Common myeloid progenitor, CD34-positive (primary cell): ENCODE data around the gene SLC2A4RG.

ENCODE experiments used
- CTCF ChIA-PET: fragments of 350-600 bp; sonication (Branson Sonifier 250); formaldehyde crosslinking; loops from one replicate; lab custom pipeline; 2021; ENCODE audit warnings: antibody characterized with exemption; lab: Charles Lee
- POLR2A ChIA-PET: fragments of 350-600 bp; sonication (Branson Sonifier 250); formaldehyde crosslinking; loops from one replicate; lab custom pipeline; 2021; ENCODE audit warnings: antibody characterized with exemption; lab: Charles Lee
- DNase-seq, 3 donors: peaks; one replicate each; pipeline versions ENCODE4 v3.0.0 to v3.0.0-alpha.2; 2013
- H3K27ac ChIP-seq, 2 experiments: 1 replicate in 1 of 2; 2 replicates in 1 of 2; pipeline ENCODE4 v1.7.0; 2013; ENCODE audit warnings: inconsistent platforms in 2 of 2, low read length in 2 of 2, mild to moderate bottlenecking in 2 of 2, low read depth in 1 of 2, moderate library complexity in 1 of 2; ENCODE audit not compliant: severe bottlenecking in 2 of 2, insufficient read depth in 1 of 2, poor library complexity in 1 of 2
- H3K27me3 ChIP-seq, 5 experiments: replicated peaks in 2 of 5; 1 replicate in 3 of 5; 2 replicates in 2 of 5; pipeline versions ENCODE4 v1.6.1 to v1.7.0; 2013; ENCODE audit warnings: low read length in 4 of 5, mild to moderate bottlenecking in 2 of 5, moderate library complexity in 2 of 5, inconsistent platforms in 1 of 5; ENCODE audit not compliant: insufficient read depth in 5 of 5, control insufficient read depth in 4 of 5
- H3K36me3 ChIP-seq, 4 experiments: 1 replicate in 2 of 4; 2 replicates in 2 of 4; pipeline versions ENCODE4 v1.6.1 to v1.7.0; 2013; ENCODE audit warnings: low read length in 3 of 4, control low read depth in 1 of 4, mild to moderate bottlenecking in 1 of 4; ENCODE audit not compliant: control insufficient read depth in 4 of 4, insufficient read depth in 4 of 4
- H3K4me1 ChIP-seq, 4 experiments: 1 replicate in 3 of 4; 2 replicates in 1 of 4; pipeline versions ENCODE4 v1.6.1 to v1.7.1; 2013; ENCODE audit warnings: low read length in 3 of 4, mild to moderate bottlenecking in 3 of 4, control low read depth in 1 of 4, inconsistent platforms in 1 of 4, moderate library complexity in 1 of 4; ENCODE audit not compliant: control insufficient read depth in 4 of 4, insufficient read depth in 4 of 4; ENCODE audit errors: control extremely low read depth in 1 of 4
- H3K4me3 ChIP-seq, 7 experiments: 1 replicate in 4 of 7; 2 replicates in 3 of 7; pipeline versions ENCODE4 v1.5.1 to v1.7.0; 2013; ENCODE audit warnings: mild to moderate bottlenecking in 7 of 7, low read length in 6 of 7, moderate library complexity in 6 of 7, inconsistent platforms in 2 of 7, low read depth in 2 of 7, control low read depth in 1 of 7; ENCODE audit not compliant: insufficient read depth in 4 of 7, control insufficient read depth in 1 of 7; ENCODE audit errors: extremely low read depth in 1 of 7
- H3K9me3 ChIP-seq, 5 experiments: 1 replicate in 4 of 5; 2 replicates in 1 of 5; pipeline versions ENCODE4 v1.6.1 to v1.7.1; 2013; ENCODE audit warnings: low read length in 4 of 5, mild to moderate bottlenecking in 2 of 5, inconsistent platforms in 1 of 5, low read depth in 1 of 5, moderate library complexity in 1 of 5; ENCODE audit not compliant: control insufficient read depth in 4 of 5, insufficient read depth in 2 of 5; ENCODE audit errors: control extremely low read depth in 1 of 5
- WGBS: methylation state at CpG from one replicate; pipeline ENCODE4 v1.1.5; 2013; ENCODE audit not compliant: insufficient coverage; 5-methylcytosine and 5-hydroxymethylcytosine counted together

The SLC2A4RG gene

DNA sequence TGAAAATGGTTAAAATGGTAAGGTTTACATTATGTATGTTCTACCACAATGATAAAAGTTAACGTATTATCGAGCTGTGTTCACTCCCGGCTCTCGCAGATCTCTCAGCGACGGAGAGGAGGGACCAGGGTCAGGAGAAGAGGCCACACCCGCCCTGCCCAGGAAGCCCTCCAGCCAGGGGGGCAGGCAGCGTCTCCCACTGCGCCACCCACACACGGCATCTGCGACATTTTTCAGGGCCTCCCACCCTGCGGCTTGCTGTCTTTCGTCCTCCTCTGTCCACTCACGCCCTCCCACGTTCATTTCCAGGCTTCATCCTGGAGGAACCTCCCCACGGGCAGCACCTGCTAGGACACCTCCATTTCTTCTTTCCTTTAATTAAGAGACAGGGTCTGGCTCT, 48.2 kb downstream of the SLC2A4RG start:
- H3K27ac ChIP-seq = no peak overlapping the region
- H3K36me3 ChIP-seq = peaks cover 0 to 25% (median 9%) of the 10 kb centered on the region in 4 experiments
- H3K9me3 ChIP-seq = no peaks in the 10 kb centered on the region
- DNase-seq = no peak
- H3K27me3 ChIP-seq = no peaks in the 10 kb centered on the region
- no peaks in the 10 kb centered on the region for H3K4me1 ChIP-seq
- POLR2A ChIA-PET = no interaction called here
- WGBS = 95% methylated on average over 16 of the region's 16 CpGs
- CTCF ChIA-PET = interaction anchor here (0.7 to 1.6 kb wide), 3 partner anchors 12 to 78 kb away, joined by 3 to 7 read pairs (median 4); partner anchors contain the start of gene TPD52L2
- H3K4me3 ChIP-seq = no peak overlapping the region

DNA sequence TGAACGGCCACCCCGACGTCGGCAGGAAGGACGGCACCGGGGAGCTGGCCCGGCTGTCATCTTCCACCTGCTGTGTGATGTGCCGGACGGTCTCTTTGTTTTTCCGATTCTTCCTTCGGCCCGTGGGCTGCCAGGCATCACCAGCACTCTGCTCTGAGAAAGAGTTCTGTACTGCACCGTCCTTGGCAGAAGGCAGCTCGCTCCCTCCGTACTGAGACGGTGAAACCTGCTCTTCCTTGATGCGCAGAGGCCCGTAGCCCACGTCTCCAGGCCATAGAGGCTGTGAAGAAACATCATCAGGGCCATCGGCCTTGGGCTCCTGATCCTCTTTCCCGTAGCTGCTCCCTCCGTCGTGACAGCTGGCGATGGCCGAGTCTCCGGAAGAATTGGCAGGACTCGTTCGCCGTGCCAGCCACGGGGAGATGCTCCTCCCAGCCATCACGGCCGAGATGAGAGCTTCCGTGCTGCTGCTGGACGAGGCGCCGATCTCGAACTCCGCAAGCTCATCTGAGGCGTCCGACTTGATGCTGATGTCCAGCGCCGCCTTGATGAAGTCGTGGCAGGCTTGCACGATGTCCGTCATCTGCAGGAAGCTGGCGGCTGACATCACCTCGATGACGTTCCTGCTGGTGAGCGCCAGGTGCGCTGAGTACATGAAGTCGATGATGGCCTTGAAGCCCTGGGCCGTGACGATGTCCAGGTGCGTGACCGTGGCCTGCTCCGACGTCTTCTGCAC, 50.4 kb downstream of the SLC2A4RG start:
- 97% methylated on average over 57 of the region's 57 CpGs for WGBS
- POLR2A ChIA-PET = no interaction called here
- no peak for DNase-seq
- H3K4me1 ChIP-seq = no peaks in the 10 kb centered on the region
- no peak overlapping the region for H3K27ac ChIP-seq
- CTCF ChIA-PET = interaction anchor here (0.6 to 1.5 kb wide), 3 partner anchors 10 to 252 kb away, joined by 3 read pairs; no protein-coding TSS in a partner anchor
- H3K27me3 ChIP-seq = no peaks in the 10 kb centered on the region
- peaks cover 0 to 25% (median 9%) of the 10 kb centered on the region in 4 experiments for H3K36me3 ChIP-seq
- no peaks in the 10 kb centered on the region for H3K9me3 ChIP-seq
- no peak overlapping the region for H3K4me3 ChIP-seq

DNA sequence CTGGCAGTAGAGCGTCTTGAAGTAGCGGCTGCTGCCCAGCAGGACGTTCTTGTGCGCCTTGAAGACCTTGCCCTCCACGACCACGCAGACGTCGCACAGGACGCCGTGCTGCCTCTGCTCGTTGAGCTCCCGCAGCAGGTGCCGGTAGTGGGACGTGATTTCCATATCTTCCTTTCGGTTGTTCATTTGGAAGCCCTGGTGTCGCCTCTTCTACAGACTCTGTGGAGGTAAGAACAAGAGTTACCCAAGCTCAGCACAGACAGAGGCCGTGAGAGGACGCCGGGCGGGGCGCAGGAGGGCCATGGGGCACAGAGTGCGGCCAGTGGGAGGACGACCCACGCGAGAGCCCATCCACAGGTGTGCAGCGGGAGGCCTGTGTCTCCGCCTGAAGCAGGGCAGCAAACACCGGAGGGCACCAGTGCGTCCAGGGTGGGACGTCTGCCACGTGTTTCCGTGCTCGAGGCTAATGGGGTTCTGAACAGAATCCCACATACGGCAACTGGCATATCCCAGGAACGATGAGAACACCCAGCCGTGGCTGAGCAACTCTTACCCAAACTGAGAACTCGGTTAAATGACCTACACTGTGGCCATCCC, 51.1 kb downstream of the SLC2A4RG start:
- H3K9me3 ChIP-seq = no peaks in the 10 kb centered on the region
- no peaks in the 10 kb centered on the region for H3K4me1 ChIP-seq
- CTCF ChIA-PET = interaction anchor here (1.3 to 1.5 kb wide), 3 partner anchors 9 to 253 kb away, joined by 3 read pairs; no protein-coding TSS in a partner anchor
- 98% methylated on average over 37 of the region's 37 CpGs for WGBS
- H3K27me3 ChIP-seq = no peaks in the 10 kb centered on the region
- no peak overlapping the region for H3K27ac ChIP-seq
- peaks cover 0 to 25% (median 9%) of the 10 kb centered on the region in 4 experiments for H3K36me3 ChIP-seq
- DNase-seq = no peak
- H3K4me3 ChIP-seq = no peak overlapping the region
- POLR2A ChIA-PET = no interaction called here

DNA sequence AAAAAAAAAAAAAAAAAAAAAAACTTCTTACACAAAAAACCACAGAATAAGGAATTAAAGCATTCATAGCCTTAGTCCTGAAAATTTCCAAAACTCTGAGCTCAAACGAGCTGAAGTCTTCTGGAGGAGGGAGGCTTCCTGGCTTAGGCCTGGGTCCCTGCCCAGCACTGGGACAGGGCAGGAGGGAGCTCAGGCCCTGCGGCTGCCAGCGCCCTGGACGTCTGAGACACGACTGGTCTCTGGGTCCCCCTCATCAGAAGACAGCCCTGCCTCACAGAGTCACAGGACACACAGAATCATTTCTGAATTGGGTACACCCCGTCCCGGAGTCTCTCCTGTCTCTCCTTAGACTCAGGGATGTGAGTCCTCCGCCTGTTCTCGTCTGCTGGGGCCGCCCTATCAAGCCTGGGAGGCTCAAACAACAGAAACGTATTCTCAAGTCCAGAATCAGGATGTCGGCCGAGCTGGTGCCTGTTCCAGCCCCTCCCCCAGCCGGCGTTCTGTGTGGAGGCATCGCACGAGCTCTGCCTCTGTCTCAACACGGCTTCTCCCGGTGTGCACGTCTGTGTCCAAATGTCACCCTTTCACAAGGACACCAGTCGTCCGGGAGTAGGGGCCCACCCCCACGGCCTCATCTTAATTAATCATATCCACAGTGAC, 52.1 kb downstream of the SLC2A4RG start:
- ChIA-PET POLR2A (interaction anchor here (0.6 kb wide), 1 partner anchor 76 kb away, joined by 3 read pairs; no protein-coding TSS in a partner anchor), CTCF (interaction anchor here (1.3 to 1.5 kb wide), 2 partner anchors 72 to 254 kb away, joined by 3 read pairs; no protein-coding TSS in a partner anchor)
- no peaks in the 10 kb centered on the region for H3K9me3 ChIP-seq
- H3K27ac ChIP-seq = no peak overlapping the region
- peaks cover 0 to 3% (median 1%) of the 10 kb centered on the region in 4 experiments for H3K4me1 ChIP-seq
- H3K27me3 ChIP-seq = no peaks in the 10 kb centered on the region
- H3K4me3 ChIP-seq = no peak overlapping the region
- no peak for DNase-seq
- 96% methylated on average over 20 of the region's 23 CpGs for WGBS
- H3K36me3 ChIP-seq = peaks cover 0 to 25% (median 9%) of the 10 kb centered on the region in 4 experiments

DNA sequence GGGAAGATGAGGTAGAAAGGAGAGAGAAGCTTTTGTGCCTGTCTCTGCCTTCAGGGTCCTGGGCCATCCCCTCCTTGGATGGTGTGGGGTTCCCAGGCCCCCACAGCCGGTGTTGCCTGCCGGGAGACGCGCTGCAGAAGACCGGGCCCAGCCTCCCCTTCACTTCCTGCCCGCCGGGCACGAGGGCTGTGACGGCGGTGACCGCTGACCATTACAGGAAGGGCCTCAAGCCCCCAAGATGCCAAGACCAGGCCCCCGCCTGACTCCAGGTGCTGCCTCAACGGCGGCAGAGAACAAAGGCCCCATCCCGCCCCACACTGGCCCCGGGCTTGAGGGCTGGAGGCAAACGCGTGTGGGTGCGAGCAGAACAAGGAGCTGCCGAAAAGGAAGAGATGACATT, 53.3 kb downstream of the SLC2A4RG start:
- Histone ChIP-seq H3K27me3 (no peaks in the 10 kb centered on the region), H3K4me3 (no peak overlapping the region), H3K9me3 (no peaks in the 10 kb centered on the region), H3K27ac (no peak overlapping the region), H3K36me3 (peaks cover 0 to 18% (median 9%) of the 10 kb centered on the region in 4 experiments), H3K4me1 (peaks cover 0 to 3% (median 1%) of the 10 kb centered on the region in 4 experiments)
- no peak for DNase-seq
- CTCF ChIA-PET = interaction anchor here (1.1 to 1.7 kb wide), 3 partner anchors 9 to 255 kb away, joined by 3 to 4 read pairs (median 4); no protein-coding TSS in a partner anchor
- WGBS = 92% methylated on average over 13 of the region's 20 CpGs
- POLR2A ChIA-PET = no interaction called here
